ENCODE results near the gene MACROD2.

Gene MACROD2

DNA sequence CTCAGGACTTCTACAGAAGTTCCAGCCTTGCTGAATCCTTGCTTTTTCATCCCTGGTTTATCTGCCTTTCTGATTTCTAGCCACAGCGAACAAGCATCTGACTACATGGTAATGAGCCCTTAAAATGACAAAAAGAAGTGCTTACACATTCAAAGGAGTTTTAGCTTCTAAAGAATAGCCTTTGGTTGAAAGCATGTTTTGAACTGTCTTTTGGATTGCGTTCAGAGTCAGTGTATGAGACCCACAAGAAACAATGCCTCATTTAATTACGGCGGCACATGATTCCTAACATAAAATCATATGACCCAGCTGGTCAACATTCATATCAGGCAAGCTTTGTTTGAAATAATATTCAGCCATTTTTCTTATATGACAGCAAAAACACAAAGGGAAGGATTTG is 1793.8 kb downstream of the MACROD2 start:
- Histone ChIP-seq H3K36me3 (ENCODE audit: control insufficient read depth, insufficient read depth, low read length) (no peaks in the 10 kb centered on the region), H3K4me3 (replicated peaks; ENCODE audit: low read depth, low read length) (no peak overlapping the region), H3K27me3 (replicated peaks; ENCODE audit: control insufficient read depth, insufficient read depth, low read length) (no peaks in the 10 kb centered on the region)
- TF ChIP-seq, protein P1, sequence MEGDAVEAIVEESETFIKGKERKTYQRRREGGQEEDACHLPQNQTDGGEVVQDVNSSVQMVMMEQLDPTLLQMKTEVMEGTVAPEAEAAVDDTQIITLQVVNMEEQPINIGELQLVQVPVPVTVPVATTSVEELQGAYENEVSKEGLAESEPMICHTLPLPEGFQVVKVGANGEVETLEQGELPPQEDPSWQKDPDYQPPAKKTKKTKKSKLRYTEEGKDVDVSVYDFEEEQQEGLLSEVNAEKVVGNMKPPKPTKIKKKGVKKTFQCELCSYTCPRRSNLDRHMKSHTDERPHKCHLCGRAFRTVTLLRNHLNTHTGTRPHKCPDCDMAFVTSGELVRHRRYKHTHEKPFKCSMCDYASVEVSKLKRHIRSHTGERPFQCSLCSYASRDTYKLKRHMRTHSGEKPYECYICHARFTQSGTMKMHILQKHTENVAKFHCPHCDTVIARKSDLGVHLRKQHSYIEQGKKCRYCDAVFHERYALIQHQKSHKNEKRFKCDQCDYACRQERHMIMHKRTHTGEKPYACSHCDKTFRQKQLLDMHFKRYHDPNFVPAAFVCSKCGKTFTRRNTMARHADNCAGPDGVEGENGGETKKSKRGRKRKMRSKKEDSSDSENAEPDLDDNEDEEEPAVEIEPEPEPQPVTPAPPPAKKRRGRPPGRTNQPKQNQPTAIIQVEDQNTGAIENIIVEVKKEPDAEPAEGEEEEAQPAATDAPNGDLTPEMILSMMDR (IDR thresholded peaks at IDR 0.05; ENCODE audit: insufficient read depth, low read length, poor library complexity, severe bottlenecking), result no peak
- no peak for DNase-seq (ENCODE audit: extremely low read depth, insufficient read length)

DNA sequence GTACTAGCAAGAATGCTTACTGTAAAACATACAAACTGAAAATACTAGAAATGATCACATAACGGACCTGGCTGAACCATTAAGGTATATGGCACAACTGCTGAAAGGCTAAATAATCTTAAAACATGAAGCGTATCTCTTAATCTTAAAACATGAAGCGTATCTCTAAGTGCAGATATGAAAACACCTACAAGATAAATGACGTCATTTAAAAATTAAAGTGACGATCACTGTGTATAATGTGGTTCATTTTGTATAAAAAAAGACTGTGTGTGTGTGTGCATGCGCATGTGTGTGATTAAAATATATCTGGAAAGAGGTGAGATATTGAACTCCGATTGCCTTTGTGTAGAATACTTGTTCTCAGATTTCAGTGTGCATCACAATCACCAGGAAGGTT is 1797.5 kb downstream of the MACROD2 start:
- no peak overlapping the region for H3K4me3 ChIP-seq (replicated peaks; ENCODE audit: low read depth, low read length)
- H3K36me3 ChIP-seq (ENCODE audit: control insufficient read depth, insufficient read depth, low read length), result no peaks in the 10 kb centered on the region
- DNase-seq (ENCODE audit: extremely low read depth, insufficient read length), result no peak
- no peaks in the 10 kb centered on the region for H3K27me3 ChIP-seq (replicated peaks; ENCODE audit: control insufficient read depth, insufficient read depth, low read length)
- TF ChIP-seq, protein P1 (IDR thresholded peaks at IDR 0.05; ENCODE audit: insufficient read depth, low read length, poor library complexity, severe bottlenecking), result no peak

DNA sequence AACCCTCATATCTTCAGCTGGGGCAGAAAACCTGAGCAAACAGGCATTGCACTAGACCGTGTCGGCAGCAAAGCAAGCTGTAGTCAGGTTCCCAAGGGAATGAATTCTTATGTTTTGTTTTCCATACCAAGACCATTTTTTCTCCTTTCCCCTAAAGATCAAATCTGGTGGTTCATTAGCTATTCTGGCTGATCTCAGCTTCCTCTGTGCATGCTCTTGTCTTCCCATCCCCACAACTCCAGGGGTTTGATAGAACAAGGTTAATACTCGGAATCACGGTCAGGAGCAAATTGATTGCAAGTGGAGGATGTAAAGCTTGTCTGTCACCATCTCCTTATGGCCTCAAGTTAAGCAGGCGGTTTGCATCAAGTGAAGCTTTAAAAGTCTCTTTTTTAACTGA is 1799.1 kb downstream of the MACROD2 start:
- Histone ChIP-seq H3K36me3 (ENCODE audit: control insufficient read depth, insufficient read depth, low read length) (no peaks in the 10 kb centered on the region), H3K27me3 (replicated peaks; ENCODE audit: control insufficient read depth, insufficient read depth, low read length) (no peaks in the 10 kb centered on the region), H3K4me3 (replicated peaks; ENCODE audit: low read depth, low read length) (no peak overlapping the region)
- TF ChIP-seq, protein P1 (IDR thresholded peaks at IDR 0.05; ENCODE audit: insufficient read depth, low read length, poor library complexity, severe bottlenecking), result no peak
- DNase-seq (ENCODE audit: extremely low read depth, insufficient read length), result no peak

DNA sequence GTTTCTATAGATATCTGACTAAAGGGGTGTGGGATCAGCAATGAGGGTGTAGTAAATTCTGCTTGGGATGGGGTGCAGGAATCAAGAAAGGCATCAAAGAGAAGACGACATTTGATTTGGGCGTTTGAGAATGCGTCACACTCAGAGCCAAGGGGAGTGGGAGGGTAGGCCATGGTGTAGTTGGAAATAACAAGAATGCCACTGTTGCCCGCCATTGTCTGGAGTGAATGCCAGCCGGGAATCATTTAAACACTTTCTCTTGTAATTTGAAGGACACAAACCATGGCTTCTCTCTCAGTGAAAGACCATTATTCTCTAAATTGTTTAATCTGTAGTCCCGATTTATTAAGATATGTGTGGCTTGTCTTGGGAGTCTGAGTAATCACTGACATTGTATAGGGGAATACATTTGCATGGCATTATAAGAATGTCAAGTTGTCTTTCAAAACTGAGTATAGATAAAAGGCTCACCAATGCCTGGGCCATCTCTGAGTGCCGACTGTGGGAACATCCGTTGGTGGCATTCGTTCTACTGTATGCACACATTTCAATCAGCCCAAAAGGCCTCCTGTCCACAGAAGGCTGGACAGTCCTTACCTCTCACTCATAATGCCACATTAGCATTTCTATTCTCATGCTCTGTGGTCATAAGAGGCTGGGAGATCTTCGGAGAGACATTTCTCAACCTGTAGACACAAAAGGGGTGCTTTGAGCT is 1800.1 kb downstream of the MACROD2 start:
- Histone ChIP-seq H3K36me3 (ENCODE audit: control insufficient read depth, insufficient read depth, low read length) (no peaks in the 10 kb centered on the region), H3K27me3 (replicated peaks; ENCODE audit: control insufficient read depth, insufficient read depth, low read length) (no peaks in the 10 kb centered on the region), H3K4me3 (replicated peaks; ENCODE audit: low read depth, low read length) (no peak overlapping the region)
- DNase-seq (ENCODE audit: extremely low read depth, insufficient read length), result no peak
- TF ChIP-seq, protein P1 (IDR thresholded peaks at IDR 0.05; ENCODE audit: insufficient read depth, low read length, poor library complexity, severe bottlenecking), result no peak

DNA sequence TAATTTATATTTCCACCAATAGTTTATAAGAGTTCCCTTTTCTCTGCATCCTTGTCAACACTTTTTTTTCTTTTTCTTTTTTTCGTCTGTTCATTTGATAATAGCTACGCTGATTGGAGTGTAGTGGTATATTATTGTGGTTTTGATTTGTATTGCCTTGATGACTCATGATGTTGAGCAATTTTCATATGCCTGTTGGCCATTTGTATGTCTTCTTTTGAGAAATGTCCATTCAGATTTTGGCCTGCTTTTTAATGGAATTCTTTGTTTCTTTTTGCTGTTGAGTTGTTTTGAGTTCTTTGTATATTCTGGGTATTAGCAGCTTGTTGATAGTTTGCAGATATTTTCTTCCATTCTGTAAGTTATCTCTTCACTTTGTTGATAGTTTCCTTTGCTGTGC is 1804.6 kb downstream of the MACROD2 start:
- Histone ChIP-seq H3K36me3 (ENCODE audit: control insufficient read depth, insufficient read depth, low read length) (no peaks in the 10 kb centered on the region), H3K27me3 (replicated peaks; ENCODE audit: control insufficient read depth, insufficient read depth, low read length) (no peaks in the 10 kb centered on the region), H3K4me3 (replicated peaks; ENCODE audit: low read depth, low read length) (no peak overlapping the region)
- DNase-seq (ENCODE audit: extremely low read depth, insufficient read length), result no peak
- TF ChIP-seq, protein P1 (IDR thresholded peaks at IDR 0.05; ENCODE audit: insufficient read depth, low read length, poor library complexity, severe bottlenecking), result no peak

DNA sequence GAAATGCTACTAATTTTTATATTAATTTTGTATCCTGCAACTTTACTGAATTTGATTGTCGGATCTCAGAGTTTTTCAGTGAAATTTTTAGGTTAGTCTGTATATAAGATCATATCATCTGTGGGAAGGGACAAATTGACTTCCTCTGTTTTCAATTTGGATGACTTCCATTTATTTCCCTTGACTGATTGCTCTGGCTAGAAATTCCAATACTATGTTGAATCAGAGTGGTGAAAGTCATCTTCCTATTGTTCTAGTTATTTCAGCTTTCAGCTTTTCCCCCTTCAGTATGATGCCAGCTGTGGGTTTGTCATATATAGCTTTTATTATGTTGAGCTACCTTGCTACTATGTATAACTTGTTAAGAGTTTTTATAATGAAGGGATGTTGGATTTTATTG is 1806.7 kb downstream of the MACROD2 start:
- DNase-seq (ENCODE audit: extremely low read depth, insufficient read length), result no peak
- H3K4me3 ChIP-seq (replicated peaks; ENCODE audit: low read depth, low read length), result no peak overlapping the region
- TF ChIP-seq, protein P1 (IDR thresholded peaks at IDR 0.05; ENCODE audit: insufficient read depth, low read length, poor library complexity, severe bottlenecking), result no peak
- no peaks in the 10 kb centered on the region for H3K27me3 ChIP-seq (replicated peaks; ENCODE audit: control insufficient read depth, insufficient read depth, low read length)
- H3K36me3 ChIP-seq (ENCODE audit: control insufficient read depth, insufficient read depth, low read length), result no peaks in the 10 kb centered on the region

Measured in GM06990 (cell line).